GM13976 (cell line): Measurements from ENCODE around the gene GOLGA8K.
"Not testable (repeated sequence)": the region's sequence is repeated elsewhere in the genome, so short reads cannot be mapped to it uniquely, and the experiment has no call there.

ENCODE experiments used
- DNase-seq: peaks from one replicate; pipeline ENCODE4 v3.0.0; 2012; ENCODE audit warnings: low spot score
- in situ Hi-C: fragments of 300-500 bp; cut with MboI; formaldehyde crosslinking; loops from one replicate; pipeline ENCODE4 v1.12.0; 2022; ENCODE audit warnings: low sequenced_read_pairs, mixed read lengths, inconsistent platforms; ENCODE audit not compliant: unreplicated experiment

GOLGA8K gene

GRCh38 chr15:32361662-32362061 lies 41.4 kb downstream of the GOLGA8K start:
- not testable (repeated sequence) for DNase-seq

GRCh38 chr15:32358462-32358861 lies 44.6 kb downstream of the GOLGA8K start:
- in situ Hi-C loops, DNase-seq: not testable (repeated sequence)

More at GRCh38 chr15:32361662-32362061, 41.4 kb downstream of the GOLGA8K start:
- in situ Hi-C loops = not testable (repeated sequence)

GRCh38 chr15:32356909-32357308 lies 46.2 kb downstream of the GOLGA8K start:
- DNase-seq, in situ Hi-C loops: not testable (repeated sequence)

DNA sequence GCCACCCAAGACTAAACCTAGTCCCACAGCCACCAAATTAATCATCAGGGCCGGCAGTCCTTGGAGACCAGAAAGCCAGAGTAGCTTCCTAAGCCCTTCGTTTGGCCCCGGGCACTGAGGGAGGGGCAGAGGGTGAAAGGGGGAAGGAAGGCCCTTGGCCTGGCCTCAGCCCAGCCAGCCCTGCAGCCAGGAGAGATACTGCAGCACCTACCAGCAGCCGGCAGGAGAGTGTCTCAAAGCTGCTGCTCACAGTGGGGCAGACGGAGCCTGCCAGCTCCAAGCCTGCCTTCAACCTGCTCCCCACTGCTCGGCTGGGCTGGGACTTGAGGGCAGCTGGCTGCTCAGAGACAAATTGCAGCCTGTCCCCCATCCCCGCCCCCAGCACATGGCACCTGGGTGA lies 50.3 kb downstream of the GOLGA8K start:
- DNase-seq, in situ Hi-C loops: not testable (repeated sequence)

GRCh38 chr15:32350563-32351220 lies 52.4 kb downstream of the GOLGA8K start:
- DNase-seq, in situ Hi-C loops: not testable (repeated sequence)

GRCh38 chr15:32347037-32347436 lies 56.1 kb downstream of the GOLGA8K start:
- DNase-seq, in situ Hi-C loops: not testable (repeated sequence)

GRCh38 chr15:32345978-32346547 lies 57.0 kb downstream of the GOLGA8K start:
- DNase-seq, in situ Hi-C loops: not testable (repeated sequence)

DNA sequence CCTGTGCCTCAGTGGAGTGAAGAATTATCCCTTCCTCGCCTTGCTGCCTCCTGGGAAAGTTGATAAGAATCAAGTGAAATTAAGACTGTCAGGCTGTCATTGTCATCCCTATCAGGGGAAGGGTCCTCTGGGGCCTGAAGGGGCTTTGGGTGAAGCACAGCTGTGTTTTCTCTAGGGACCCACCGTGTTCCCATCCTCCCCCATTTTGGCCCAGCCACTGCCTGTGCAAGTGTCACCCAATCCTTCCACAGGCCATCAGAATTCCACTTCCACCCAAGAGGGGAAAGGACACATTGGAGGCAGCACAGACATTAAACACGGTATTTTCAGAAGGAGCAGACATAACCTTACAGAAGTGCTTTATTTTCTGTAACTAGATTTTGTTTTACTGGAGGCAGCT lies 59.2 kb downstream of the GOLGA8K start:
- DNase-seq, in situ Hi-C loops: not testable (repeated sequence)
